Uterus (tissue), 4 donors: ENCODE data around the gene CDH16. TPM values are rescaled to one million over a fixed set of nuclear protein-coding genes. Genes with fewer than 3 reads are reported as not detected.

Source experiments
- DNase-seq, 2 donors: peaks; one replicate each; pipeline ENCODE4 v3.0.0-alpha.2; 2019 to 2020
- H3K27ac ChIP-seq, 2 donors: fragments of 200-600 bp; sonication (generic); 1 replicate in 1 of 2; 2 replicates in 1 of 2; pipeline ENCODE4 v1.5.1; 2016 to 2018
- H3K27me3 ChIP-seq, 2 donors: fragments of 200-600 bp; sonication (generic); one replicate each; pipeline ENCODE4 v1.5.1; 2018 to 2019; ENCODE audit warnings: control low read depth in 1 of 2
- H3K36me3 ChIP-seq, 2 donors: fragments of 200-600 bp; sonication (generic); one replicate each; pipeline ENCODE4 v1.5.1; 2019; ENCODE audit warnings: control low read depth in 1 of 2
- H3K4me1 ChIP-seq, 2 donors: fragments of 200-600 bp; sonication (generic); one replicate each; pipeline ENCODE4 v1.5.1; 2018 to 2019; ENCODE audit warnings: control low read depth in 1 of 2
- H3K4me3 ChIP-seq, 2 donors: fragments of 200-600 bp; sonication (generic); 1 replicate in 1 of 2; 2 replicates in 1 of 2; pipeline ENCODE4 v1.5.1; 2018 to 2019; ENCODE audit warnings: mild to moderate bottlenecking in 1 of 2
- H3K9me3 ChIP-seq, 2 donors: fragments of 200-600 bp; sonication (generic); one replicate each; pipeline ENCODE4 v1.5.1; 2019; ENCODE audit warnings: control low read depth in 1 of 2
- POLR2A ChIP-seq, 2 donors: fragments of 450-650 bp; IDR thresholded peaks; one replicate each; pipeline ENCODE4 v1.6.1; 2016; ENCODE audit warnings: antibody characterized with exemption in 2 of 2, mild to moderate bottlenecking in 1 of 2, moderate library complexity in 1 of 2
- intact Hi-C: fragments of 100-400 bp; cut with DNase I; formaldehyde crosslinking; loops from one replicate; pipeline ENCODE4 v1.15.1; 2023; ENCODE audit warnings: low total_unique reads
- total RNA-seq, 4 donors: library from RNA; depleted of rRNA in 3 of 4; stranded (reverse); fragments of >200 nt in 3 of 4; gene quantifications; one replicate each; pipeline versions ENCODE4 v1.1.0 to v1.2.4, GENCODE V29; 2014 to 2023
- TF ChIP-seq, protein P1 (sequence below), 4 experiments: fragments of 200-600 bp in 2 of 4; fragments of 450-650 bp in 2 of 4; sonication (generic) in 2 of 4; IDR thresholded peaks; one replicate each; pipeline ENCODE4 v1.5.1; 2016 to 2019; ENCODE audit warnings: antibody characterized with exemption in 4 of 4, mild to moderate bottlenecking in 2 of 4, moderate library complexity in 1 of 4
- donor health status: DM: yes; HTN: yes; CAD: no.

Gene CDH16
- total RNA-seq, 4 donors from 2014 or later, result 12.6 TPM; not detected in 3

DNA sequence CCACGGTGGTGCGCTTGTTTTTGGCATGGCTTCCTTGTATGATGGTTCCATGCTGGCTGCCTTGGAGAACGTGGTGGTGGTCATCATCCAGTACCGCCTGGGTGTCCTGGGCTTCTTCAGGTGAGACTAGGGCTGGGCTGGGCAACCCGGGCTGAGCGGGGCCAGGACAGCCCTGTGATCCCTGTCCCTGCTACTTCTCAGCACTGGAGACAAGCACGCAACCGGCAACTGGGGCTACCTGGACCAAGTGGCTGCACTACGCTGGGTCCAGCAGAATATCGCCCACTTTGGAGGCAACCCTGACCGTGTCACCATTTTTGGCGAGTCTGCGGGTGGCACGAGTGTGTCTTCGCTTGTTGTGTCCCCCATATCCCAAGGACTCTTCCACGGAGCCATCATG, 21.6 kb upstream of the CDH16 start:
- H3K4me1 ChIP-seq, result peaks cover 0 to 15% of the 10 kb centered on the region in 2 donors
- intact Hi-C loops, result no loop called here
- H3K9me3 ChIP-seq, result no peaks in the 10 kb centered on the region
- H3K27ac ChIP-seq, result no peak overlapping the region
- no peaks in the 10 kb centered on the region for H3K27me3 ChIP-seq
- H3K4me3 ChIP-seq, result no peak overlapping the region
- no peaks in the 10 kb centered on the region for H3K36me3 ChIP-seq
- no peak for DNase-seq
- no peak for TF ChIP-seq POLR2A (IDR thresholded peaks at IDR 0.05)
- TF ChIP-seq, protein P1, sequence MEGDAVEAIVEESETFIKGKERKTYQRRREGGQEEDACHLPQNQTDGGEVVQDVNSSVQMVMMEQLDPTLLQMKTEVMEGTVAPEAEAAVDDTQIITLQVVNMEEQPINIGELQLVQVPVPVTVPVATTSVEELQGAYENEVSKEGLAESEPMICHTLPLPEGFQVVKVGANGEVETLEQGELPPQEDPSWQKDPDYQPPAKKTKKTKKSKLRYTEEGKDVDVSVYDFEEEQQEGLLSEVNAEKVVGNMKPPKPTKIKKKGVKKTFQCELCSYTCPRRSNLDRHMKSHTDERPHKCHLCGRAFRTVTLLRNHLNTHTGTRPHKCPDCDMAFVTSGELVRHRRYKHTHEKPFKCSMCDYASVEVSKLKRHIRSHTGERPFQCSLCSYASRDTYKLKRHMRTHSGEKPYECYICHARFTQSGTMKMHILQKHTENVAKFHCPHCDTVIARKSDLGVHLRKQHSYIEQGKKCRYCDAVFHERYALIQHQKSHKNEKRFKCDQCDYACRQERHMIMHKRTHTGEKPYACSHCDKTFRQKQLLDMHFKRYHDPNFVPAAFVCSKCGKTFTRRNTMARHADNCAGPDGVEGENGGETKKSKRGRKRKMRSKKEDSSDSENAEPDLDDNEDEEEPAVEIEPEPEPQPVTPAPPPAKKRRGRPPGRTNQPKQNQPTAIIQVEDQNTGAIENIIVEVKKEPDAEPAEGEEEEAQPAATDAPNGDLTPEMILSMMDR (IDR thresholded peaks at IDR 0.05), result no peak

DNA sequence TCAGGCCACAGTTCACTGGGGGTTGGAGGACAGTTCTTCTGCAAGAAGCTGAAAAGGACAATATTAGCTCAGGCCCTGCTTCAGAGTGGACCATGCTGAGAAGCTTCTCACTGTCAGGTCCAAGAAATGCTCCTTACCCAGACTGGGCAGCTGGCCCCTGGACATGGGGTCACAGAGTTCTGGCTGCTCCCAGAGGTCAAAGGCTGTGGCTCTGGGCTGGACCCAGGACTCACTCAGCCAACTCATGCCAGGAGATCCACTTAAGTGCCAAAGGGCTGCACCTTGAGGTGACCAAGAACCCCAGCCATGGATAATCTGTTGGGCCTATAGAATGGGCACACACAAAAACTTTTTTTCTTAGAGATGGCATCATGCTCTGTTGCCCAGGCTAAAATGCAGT, 20.7 kb upstream of the CDH16 start:
- no peak for TF ChIP-seq POLR2A (IDR thresholded peaks at IDR 0.05)
- no peak overlapping the region for H3K27ac ChIP-seq
- H3K27me3 ChIP-seq, result no peaks in the 10 kb centered on the region
- DNase-seq, result no peak
- intact Hi-C loops, result no loop called here
- H3K4me1 ChIP-seq, result peaks cover 0 to 17% of the 10 kb centered on the region in 2 donors
- no peaks in the 10 kb centered on the region for H3K36me3 ChIP-seq
- no peak overlapping the region for H3K4me3 ChIP-seq
- no peaks in the 10 kb centered on the region for H3K9me3 ChIP-seq

DNA sequence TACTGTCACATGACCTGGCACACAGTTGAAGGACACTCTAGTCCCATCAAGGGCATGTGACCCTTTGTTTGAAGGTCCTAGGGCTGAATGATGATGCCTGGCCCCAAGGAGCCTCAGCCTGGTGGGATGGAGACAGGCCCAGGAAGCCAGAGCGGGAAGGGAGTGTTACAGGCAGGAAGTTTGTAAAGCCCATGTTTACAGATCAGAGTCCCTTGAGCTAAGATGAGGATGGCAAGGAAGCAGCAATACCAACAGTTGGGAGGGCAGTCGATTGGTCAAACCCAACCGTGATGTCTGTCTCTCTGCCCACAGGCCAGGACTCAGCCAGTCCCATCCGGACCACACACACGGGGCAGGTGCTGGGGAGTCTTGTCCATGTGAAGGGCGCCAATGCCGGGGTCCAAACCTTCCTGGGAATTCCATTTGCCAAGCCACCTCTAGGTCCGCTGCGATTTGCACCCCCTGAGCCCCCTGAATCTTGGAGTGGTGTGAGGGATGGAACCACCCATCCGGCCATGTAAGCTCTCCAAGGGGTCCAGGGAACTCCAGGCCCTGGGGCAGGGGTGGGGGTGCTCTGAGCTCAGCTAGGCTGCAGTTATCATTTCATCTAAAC, 19.1 kb upstream of the CDH16 start:
- intact Hi-C loops, result no loop called here
- Histone ChIP-seq H3K27me3 (no peaks in the 10 kb centered on the region), H3K4me1 (peaks cover 0 to 24% of the 10 kb centered on the region in 2 donors), H3K27ac (no peak overlapping the region), H3K36me3 (no peaks in the 10 kb centered on the region), H3K9me3 (no peaks in the 10 kb centered on the region), H3K4me3 (no peak overlapping the region)
- DNase-seq, result no peak
- TF ChIP-seq, protein P1 (IDR thresholded peaks at IDR 0.05), result no peak
- TF ChIP-seq POLR2A (IDR thresholded peaks at IDR 0.05), result no peak

DNA sequence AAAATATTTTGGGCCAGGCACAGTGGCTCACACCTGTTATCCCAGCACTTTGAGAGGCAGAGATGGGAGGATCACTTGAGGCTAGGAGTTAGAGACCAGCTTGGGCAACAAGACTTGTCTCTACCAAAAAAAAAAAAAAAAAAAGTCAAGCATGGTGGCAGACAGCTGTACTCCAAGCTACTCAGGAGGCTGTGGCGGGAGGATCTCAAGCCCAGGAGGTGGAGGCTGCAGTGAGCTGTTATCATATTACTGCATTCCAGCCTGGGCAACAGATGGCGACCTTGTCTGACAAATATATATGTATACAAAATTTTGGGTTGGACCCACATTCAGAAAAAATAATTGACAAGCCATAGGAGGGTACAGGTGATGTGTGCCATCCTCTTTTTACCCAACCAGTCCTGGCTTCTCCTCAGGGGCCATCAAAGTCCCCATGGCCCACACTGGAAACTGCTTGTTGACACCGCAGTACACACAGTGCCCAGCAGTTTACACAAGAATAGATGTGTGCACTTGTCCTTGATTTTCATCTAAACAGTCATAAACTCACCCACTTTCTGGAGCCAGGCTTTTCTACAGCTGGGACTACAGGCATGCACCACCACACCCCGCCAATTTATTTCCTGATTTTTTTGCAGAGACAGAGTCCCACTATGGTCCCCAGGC, 18.3 kb upstream of the CDH16 start:
- TF ChIP-seq POLR2A (IDR thresholded peaks at IDR 0.05), result no peak
- TF ChIP-seq, protein P1 (IDR thresholded peaks at IDR 0.05), result no peak
- Histone ChIP-seq H3K9me3 (no peaks in the 10 kb centered on the region), H3K4me3 (no peak overlapping the region), H3K27ac (no peak overlapping the region), H3K36me3 (no peaks in the 10 kb centered on the region), H3K4me1 (peaks cover 0 to 29% of the 10 kb centered on the region in 2 donors), H3K27me3 (no peaks in the 10 kb centered on the region)
- intact Hi-C loops, result no loop called here
- DNase-seq, result no peak

DNA sequence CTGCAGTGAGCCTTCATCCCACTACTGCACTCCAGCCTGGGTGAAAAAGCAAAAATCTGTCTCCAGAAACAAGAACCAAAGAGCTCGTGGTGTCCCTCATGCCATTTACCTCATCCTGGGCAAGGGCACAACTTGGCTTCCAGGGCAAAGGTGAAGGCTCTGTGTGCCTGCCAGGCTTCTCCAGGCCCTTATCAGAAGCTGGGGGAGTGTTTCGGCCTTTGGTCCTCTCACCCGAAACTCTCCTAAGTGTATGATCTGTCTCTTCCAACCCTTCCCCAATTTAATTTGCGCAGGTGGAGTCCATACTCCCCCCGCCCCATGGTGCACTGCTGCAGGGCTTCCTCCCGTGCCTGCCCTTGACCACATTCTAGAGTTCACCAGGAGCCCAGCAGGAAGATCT, 17.8 kb upstream of the CDH16 start:
- no peak for TF ChIP-seq POLR2A (IDR thresholded peaks at IDR 0.05)
- TF ChIP-seq, protein P1 (IDR thresholded peaks at IDR 0.05), result no peak
- Histone ChIP-seq H3K4me3 (no peak overlapping the region), H3K4me1 (peaks cover 0 to 29% of the 10 kb centered on the region in 2 donors), H3K36me3 (no peaks in the 10 kb centered on the region), H3K9me3 (no peaks in the 10 kb centered on the region), H3K27me3 (no peaks in the 10 kb centered on the region), H3K27ac (no peak overlapping the region)
- intact Hi-C loops, result no loop called here
- DNase-seq, result no peak
